Liver (tissue), 3 donors: ENCODE measurements around the gene LONRF2.

Experiments
- ATF3 ChIP-seq: IDR thresholded peaks from 2 replicates; pipeline ENCODE4 v1.6.1; 2016; ENCODE audit warnings: antibody characterized with exemption
- CTCF ChIP-seq: fragments of 150-350 bp; IDR thresholded peaks from 2 replicates; pipeline ENCODE4 v1.5.1; 2017; ENCODE audit warnings: improper control_type of control experiment, low read depth, low read length; ENCODE audit not compliant: missing input control
- EGR1 ChIP-seq, 2 donors: IDR thresholded peaks; 2 replicates each; pipeline ENCODE4 v1.6.1; 2016 to 2018; ENCODE audit warnings: antibody characterized with exemption in 2 of 2, low read depth in 2 of 2
- FOXA2 ChIP-seq: IDR thresholded peaks from 2 replicates; pipeline ENCODE4 v1.6.1; 2016; ENCODE audit warnings: antibody characterized with exemption
- JUND ChIP-seq, 2 donors: IDR thresholded peaks; 2 replicates each; pipeline ENCODE4 v1.6.1; 2016; ENCODE audit warnings: antibody characterized with exemption in 2 of 2
- RAD21 ChIP-seq, 2 donors: IDR thresholded peaks; 2 replicates each; pipeline ENCODE4 v1.6.1; 2016; ENCODE audit warnings: antibody characterized with exemption in 2 of 2, mild to moderate bottlenecking in 2 of 2
- REST ChIP-seq: IDR thresholded peaks from 2 replicates; pipeline ENCODE4 v1.6.1; 2016; ENCODE audit warnings: antibody characterized with exemption, mild to moderate bottlenecking
- RXRA ChIP-seq, 2 donors: IDR thresholded peaks; 2 replicates each; pipeline ENCODE4 v1.6.1; 2017 to 2018; ENCODE audit warnings: antibody characterized with exemption in 2 of 2, mild to moderate bottlenecking in 1 of 2
- YY1 ChIP-seq: IDR thresholded peaks from 2 replicates; pipeline ENCODE4 v1.6.1; 2016; ENCODE audit warnings: antibody characterized with exemption, mild to moderate bottlenecking
- donor health status: healthy.
- donor health status: healthy.

GRCh38 chr2:100248971-100249370, 73.3 kb downstream of the LONRF2 start:
- no peak for TF ChIP-seq CTCF
- TF ChIP-seq FOXA2 = no peak
- TF ChIP-seq YY1 = no peak
- no peak for TF ChIP-seq ATF3
- TF ChIP-seq JUND (IDR thresholded peaks at IDR 0.05) = no peak
- no peak for TF ChIP-seq EGR1 (IDR thresholded peaks at IDR 0.05; ENCODE audit: low read depth in 2 of 2)
- TF ChIP-seq RXRA (IDR thresholded peaks at IDR 0.05) = no peak
- TF ChIP-seq REST = no peak
- no peak for TF ChIP-seq RAD21 (IDR thresholded peaks at IDR 0.05)
